NT2/D1 (cell line): ENCODE measurements around the gene KY.

Experiments
- SUZ12 ChIP-seq: IDR thresholded peaks from 2 replicates; pipeline ENCODE4 v1.6.1; 2011; ENCODE audit not compliant: insufficient read length, insufficient read depth; ENCODE audit errors: extremely low read depth
- YY1 ChIP-seq: IDR thresholded peaks from 2 replicates; pipeline ENCODE4 v1.6.1; 2011; ENCODE audit not compliant: insufficient read length, insufficient read depth
- ZNF274 ChIP-seq: IDR thresholded peaks from 2 replicates; pipeline ENCODE4 v1.6.1; 2011; ENCODE audit warnings: mild to moderate bottlenecking, low read depth, low read length

- TF ChIP-seq YY1, result no peak
- no peak for TF ChIP-seq SUZ12
- TF ChIP-seq ZNF274, result no peak
Observed at GRCh38 chr3:134617608-134618477, 33.0 kb downstream of the KY start.
